Thyroid gland (tissue), 4 donors: Measurements from ENCODE around the gene SPATS2L.

ENCODE experiments used
- CTCF ChIP-seq, 6 experiments: fragments of 200-600 bp in 3 of 6; fragments of 450-650 bp in 3 of 6; sonication (generic) in 3 of 6; IDR thresholded peaks; one replicate each; pipeline ENCODE4 v1.5.1; 2016 to 2019; ENCODE audit warnings: antibody characterized with exemption in 6 of 6, mild to moderate bottlenecking in 2 of 6, inconsistent platforms in 1 of 6, moderate library complexity in 1 of 6
- POLR2A ChIP-seq, 2 donors: fragments of 450-650 bp; IDR thresholded peaks; one replicate each; pipeline ENCODE4 v1.6.1; 2017; ENCODE audit warnings: antibody characterized with exemption in 2 of 2, mild to moderate bottlenecking in 2 of 2, moderate library complexity in 1 of 2

DNA sequence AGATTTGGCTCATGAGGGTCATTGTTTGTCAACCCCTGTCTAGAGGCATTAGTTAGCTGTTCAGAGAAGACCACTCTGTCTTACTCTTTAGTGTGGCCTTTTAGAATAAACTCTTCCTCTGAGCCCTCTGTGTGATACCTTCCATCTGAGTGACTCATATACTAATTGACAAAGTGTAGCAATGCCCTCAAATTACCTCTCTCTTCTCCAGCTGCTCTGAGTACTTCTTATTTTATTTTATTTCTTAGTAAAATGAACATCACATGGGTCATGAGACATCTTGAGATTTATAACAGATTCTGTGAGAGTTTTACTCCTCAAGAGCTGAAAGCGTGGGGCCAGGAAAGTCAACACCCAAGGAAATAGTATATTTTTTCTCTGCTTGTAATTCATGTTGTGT is 136.0 kb downstream of the SPATS2L start:
- TF ChIP-seq CTCF (IDR thresholded peaks at IDR 0.05): no peak
- TF ChIP-seq POLR2A (IDR thresholded peaks at IDR 0.05): no peak
